GM21360 (cell line): ENCODE data around the gene TRDMT1.

Experiments
- ATAC-seq: cut with Tn5 transposase; IDR thresholded peaks from one replicate; pipeline ENCODE4 v1.9.1; 2021; ENCODE audit warnings: mild to moderate bottlenecking, moderate library complexity; ENCODE audit not compliant: unreplicated experiment

TRDMT1 gene

GRCh38 chr10:17213646-17214349 lies 12.3 kb upstream of the TRDMT1 start:
- ATAC-seq: no peak

- ATAC-seq: no peak
These were observed 11.3 kb upstream of the TRDMT1 start for GRCh38 chr10:17212802-17213221.

GRCh38 chr10:17210361-17210760 lies 8.9 kb upstream of the TRDMT1 start:
- no peak for ATAC-seq

GRCh38 chr10:17209881-17210280 lies 8.4 kb upstream of the TRDMT1 start:
- no peak for ATAC-seq

GRCh38 chr10:17209302-17209701 lies 7.8 kb upstream of the TRDMT1 start:
- no peak for ATAC-seq

GRCh38 chr10:17208476-17208875 lies 7.0 kb upstream of the TRDMT1 start:
- ATAC-seq: no peak

GRCh38 chr10:17206210-17206709 lies 4.8 kb upstream of the TRDMT1 start:
- no peak for ATAC-seq

GRCh38 chr10:17203416-17203815 lies 1.9 kb upstream of the TRDMT1 start:
- ATAC-seq: no peak

- ATAC-seq: no peak
These were observed 1.5 kb upstream of the TRDMT1 start for GRCh38 chr10:17202999-17203398.

GRCh38 chr10:17202506-17202905 lies 1.0 kb upstream of the TRDMT1 start:
- no peak for ATAC-seq

- no peak for ATAC-seq
These were observed 283 bp upstream of the TRDMT1 start for GRCh38 chr10:17201794-17202116.

- no peak for ATAC-seq
These were observed 1.2 kb downstream of the TRDMT1 start for GRCh38 chr10:17200001-17200911.

GRCh38 chr10:17199351-17199804 lies 2.1 kb downstream of the TRDMT1 start:
- no peak for ATAC-seq

GRCh38 chr10:17196573-17196972 lies 4.9 kb downstream of the TRDMT1 start:
- ATAC-seq: no peak

- ATAC-seq: no peak
These were observed 5.4 kb downstream of the TRDMT1 start for GRCh38 chr10:17196045-17196444.

GRCh38 chr10:17195083-17195482 lies 6.4 kb downstream of the TRDMT1 start:
- ATAC-seq: no peak

- no peak for ATAC-seq
These were observed 10.9 kb downstream of the TRDMT1 start for GRCh38 chr10:17190602-17191001.

GRCh38 chr10:17188644-17189172 lies 12.8 kb downstream of the TRDMT1 start:
- ATAC-seq: no peak

GRCh38 chr10:17185873-17186272 lies 15.6 kb downstream of the TRDMT1 start:
- ATAC-seq: no peak

GRCh38 chr10:17183110-17183509 lies 18.4 kb downstream of the TRDMT1 start:
- no peak for ATAC-seq

GRCh38 chr10:17181751-17182150 lies 19.7 kb downstream of the TRDMT1 start:
- ATAC-seq: no peak

GRCh38 chr10:17181110-17181509 lies 20.4 kb downstream of the TRDMT1 start:
- no peak for ATAC-seq
